Thymus (tissue), 11 donors: ENCODE measurements around the gene ANKRD18A. TPM values are rescaled to one million over a fixed set of nuclear protein-coding genes. Genes with fewer than 3 reads are reported as not detected.

Source experiments
- DNase-seq, 9 donors: peaks; one replicate each; pipeline ENCODE4 v3.0.0-alpha.2; 2013; ENCODE audit warnings: low spot score in 9 of 9, low read depth in 6 of 9, missing footprints in 1 of 9
- H3K27ac ChIP-seq, 2 donors: one replicate each; pipeline ENCODE4 v1.5.1; 2013; ENCODE audit warnings: control low read depth in 1 of 2, low read depth in 1 of 2, low read length in 1 of 2, mild to moderate bottlenecking in 1 of 2, moderate library complexity in 1 of 2
- H3K27me3 ChIP-seq, 2 donors: one replicate each; pipeline ENCODE4 v1.5.1; 2013; ENCODE audit warnings: low read length in 1 of 2; ENCODE audit not compliant: control insufficient read depth in 2 of 2, insufficient read depth in 1 of 2
- H3K36me3 ChIP-seq, 2 donors: one replicate each; pipeline ENCODE4 v1.5.1; 2013; ENCODE audit warnings: low read length in 1 of 2, mild to moderate bottlenecking in 1 of 2, moderate library complexity in 1 of 2; ENCODE audit not compliant: control insufficient read depth in 2 of 2, insufficient read depth in 2 of 2
- H3K4me1 ChIP-seq, 2 donors: one replicate each; pipeline ENCODE4 v1.5.1; 2013; ENCODE audit warnings: low read length in 2 of 2; ENCODE audit not compliant: control insufficient read depth in 2 of 2, insufficient read depth in 2 of 2
- H3K4me3 ChIP-seq, 2 donors: one replicate each; pipeline ENCODE4 v1.5.1; 2013; ENCODE audit warnings: low read length in 2 of 2, control low read depth in 1 of 2, mild to moderate bottlenecking in 1 of 2
- H3K9me3 ChIP-seq, 2 donors: one replicate each; pipeline ENCODE4 v1.5.1; 2013; ENCODE audit warnings: low read length in 1 of 2, mild to moderate bottlenecking in 1 of 2; ENCODE audit not compliant: control insufficient read depth in 2 of 2, insufficient read depth in 1 of 2
- WGBS: extraction: QIAGEN DNeasy Blood & Tissue Kit; methylation state at CpG from one replicate; pipeline ENCODE4 v1.1.7; 2013; 5-methylcytosine and 5-hydroxymethylcytosine counted together
- polyA plus RNA-seq: library from polyadenylated mRNA; stranded (reverse); fragments of 200-250 nt; gene quantifications from one replicate; pipeline ENCODE4 v1.2.3, GENCODE V29; 2013
- total RNA-seq: library from RNA; stranded (reverse); fragments of 120-200 nt; gene quantifications from one replicate; pipeline ENCODE4 v1.2.4, GENCODE V29; 2013
- donor health status: healthy.

The ANKRD18A gene
- total and polyA plus RNA-seq, 2 donors = 2.8 to 9.2 TPM

DNA sequence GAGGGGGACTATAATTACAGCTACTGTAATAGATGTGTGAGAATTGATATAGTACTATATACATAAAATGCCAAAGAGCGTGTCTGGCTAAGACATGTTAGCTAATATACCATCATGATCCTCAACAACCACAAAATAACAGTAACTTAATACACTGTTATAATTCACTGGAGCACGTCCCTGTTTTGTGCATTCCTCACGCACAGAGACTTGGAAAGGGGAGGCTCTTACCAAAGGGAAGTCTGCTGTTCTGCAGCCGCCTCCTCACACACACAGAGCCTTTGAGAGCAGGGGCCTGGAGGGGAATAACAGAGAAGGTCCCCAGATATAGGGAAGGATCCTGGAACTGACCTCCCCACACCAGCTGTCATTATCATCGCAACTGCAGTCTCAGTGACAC is 97.3 kb downstream of the ANKRD18A start:
- peaks cover 0 to 7% of the 10 kb centered on the region in 2 donors for H3K27me3 ChIP-seq
- H3K4me3 ChIP-seq = no peak overlapping the region
- no peak for DNase-seq
- 90% methylated on average over 5 of the region's 5 CpGs for WGBS
- H3K36me3 ChIP-seq = no peaks in the 10 kb centered on the region
- H3K27ac ChIP-seq = no peak overlapping the region
- H3K9me3 ChIP-seq = no peaks in the 10 kb centered on the region
- H3K4me1 ChIP-seq = no peaks in the 10 kb centered on the region

DNA sequence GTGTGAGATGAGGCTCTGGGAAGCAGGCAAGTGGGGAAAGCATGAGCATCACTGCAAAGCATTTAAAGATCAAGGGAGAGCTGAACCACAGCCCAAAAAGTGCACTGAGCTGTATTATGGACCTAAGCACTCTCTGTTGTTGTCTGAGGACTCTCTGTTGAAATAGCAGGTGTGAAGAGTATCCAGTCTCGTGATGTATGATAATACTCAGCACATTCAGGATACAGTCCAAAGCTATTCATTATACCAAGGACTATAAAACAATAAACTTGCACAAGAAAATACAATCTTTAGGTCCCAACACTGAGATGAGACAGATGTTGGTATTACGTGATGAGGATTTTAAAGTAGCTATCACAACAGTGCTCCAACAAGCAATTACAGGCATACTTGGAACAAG is 98.6 kb downstream of the ANKRD18A start:
- Histone ChIP-seq H3K4me1 (no peaks in the 10 kb centered on the region), H3K9me3 (no peaks in the 10 kb centered on the region), H3K36me3 (no peaks in the 10 kb centered on the region), H3K27ac (no peak overlapping the region), H3K4me3 (no peak overlapping the region), H3K27me3 (peaks cover 0 to 2% of the 10 kb centered on the region in 2 donors)
- DNase-seq = no peak
- WGBS = 93% methylated on average over 2 of the region's 2 CpGs

Other genes starting within 250 kb of the ANKRD18A start
- 6.7 TPM for gene ALDH1B1, start 227.9 kb downstream of the ANKRD18A start, total RNA-seq
- 15.0 TPM for gene ALDH1B1, start 227.9 kb downstream of the ANKRD18A start, polyA plus RNA-seq
- 6.0 TPM for gene IGFBPL1, start 196.1 kb downstream of the ANKRD18A start, total RNA-seq
- gene IGFBPL1, start 196.1 kb downstream of the ANKRD18A start, polyA plus RNA-seq = 0.55 TPM
- not detected for gene FAM240B, start 99.5 kb upstream of the ANKRD18A start, total RNA-seq
- 0.16 TPM for gene FAM240B, start 99.5 kb upstream of the ANKRD18A start, polyA plus RNA-seq